B cell (primary cell): ENCODE results near the gene LIFR. TPM values are rescaled to one million over a fixed set of nuclear protein-coding genes. Genes with fewer than 3 reads are reported as not detected.

Experiments
- ATAC-seq: fragments of 200-7000 bp; cut with Tn5 transposase; one replicate; pipeline ENCODE4 v1.10.0; 2021; ENCODE audit warnings: low read depth, mild to moderate bottlenecking, moderate number of reproducible peaks, moderate library complexity
- CTCF ChIA-PET: fragments of 350-600 bp; sonication (Branson Sonifier 250); formaldehyde crosslinking; loops from one replicate; lab custom pipeline; 2021; ENCODE audit warnings: antibody characterized with exemption, inconsistent platforms; lab: Charles Lee
- POLR2A ChIA-PET: fragments of 350-600 bp; sonication (Branson Sonifier 250); formaldehyde crosslinking; loops from one replicate; lab custom pipeline; 2021; ENCODE audit warnings: antibody characterized with exemption; lab: Charles Lee
- DNase-seq: peaks from one replicate; pipeline ENCODE4 v3.0.0; 2013
- H2AFZ ChIP-seq: 2 replicates; pipeline ENCODE4 v1.6.1; 2012; ENCODE audit warnings: mild to moderate bottlenecking, low read depth, low read length; ENCODE audit not compliant: insufficient read depth, poor library complexity, severe bottlenecking
- H3K27ac ChIP-seq, 2 donors: 1 replicate in 1 of 2; 2 replicates in 1 of 2; pipeline ENCODE4 v1.5.1; 2012 to 2013; ENCODE audit warnings: low read length in 2 of 2, mild to moderate bottlenecking in 2 of 2, moderate library complexity in 1 of 2
- H3K27me3 ChIP-seq, 4 experiments: fragments of 200-600 bp in 1 of 4; sonication (generic) in 1 of 4; replicated peaks in 1 of 4; 1 replicate in 2 of 4; 2 replicates in 2 of 4; pipeline versions ENCODE4 v1.6.1 to v1.7.0; 2013 to 2016; ENCODE audit warnings: low read length in 3 of 4, mild to moderate bottlenecking in 2 of 4, mixed read lengths in 1 of 4, moderate library complexity in 1 of 4; ENCODE audit not compliant: insufficient read depth in 4 of 4, control insufficient read depth in 3 of 4; ENCODE audit errors: control extremely low read depth in 1 of 4
- H3K36me3 ChIP-seq, 2 experiments: replicated peaks in 1 of 2; 1 replicate in 1 of 2; 2 replicates in 1 of 2; pipeline versions ENCODE4 v1.6.1 to v1.7.1; 2013; ENCODE audit warnings: low read length in 1 of 2; ENCODE audit not compliant: insufficient read depth in 2 of 2, control insufficient read depth in 1 of 2; ENCODE audit errors: control extremely low read depth in 1 of 2, extremely low read depth in 1 of 2
- H3K4me1 ChIP-seq, 2 donors: fragments of 200-600 bp in 1 of 2; sonication (generic) in 1 of 2; 1 replicate in 1 of 2; 2 replicates in 1 of 2; pipeline versions ENCODE4 v1.5.1 to v1.6.1; 2013 to 2017; ENCODE audit warnings: low read length in 2 of 2; ENCODE audit not compliant: control insufficient read depth in 2 of 2, insufficient read depth in 2 of 2
- H3K4me2 ChIP-seq: replicated peaks from 2 replicates; pipeline ENCODE3; 2012; ENCODE audit warnings: mild to moderate bottlenecking, low read depth, low read length; ENCODE audit not compliant: poor library complexity, severe bottlenecking
- H3K4me3 ChIP-seq, 5 experiments: fragments of 200-600 bp in 1 of 5; sonication (generic) in 1 of 5; 1 replicate in 3 of 5; 2 replicates in 2 of 5; pipeline versions ENCODE4 v1.5.1 to v1.7.0; 2011 to 2016; ENCODE audit warnings: low read length in 4 of 5, mild to moderate bottlenecking in 4 of 5, low read depth in 2 of 5, control low read depth in 1 of 5, moderate library complexity in 1 of 5; ENCODE audit not compliant: insufficient read depth in 1 of 5; ENCODE audit errors: control extremely low read depth in 1 of 5, extremely low read depth in 1 of 5
- H3K79me2 ChIP-seq: fragments of 200-600 bp; sonication (generic); one replicate; pipeline ENCODE4 v1.6.0; 2016; ENCODE audit warnings: low read length; ENCODE audit not compliant: control insufficient read depth, insufficient read depth
- H3K9ac ChIP-seq: fragments of 200-600 bp; sonication (generic); 2 replicates; pipeline ENCODE4 v1.6.1; 2017; ENCODE audit warnings: mild to moderate bottlenecking, low read length, moderate library complexity
- H3K9me3 ChIP-seq, 3 donors: one replicate each; pipeline versions ENCODE4 v1.6.1 to v1.7.1; 2013; ENCODE audit warnings: low read length in 2 of 3; ENCODE audit not compliant: control insufficient read depth in 2 of 3, insufficient read depth in 1 of 3; ENCODE audit errors: control extremely low read depth in 1 of 3
- H4K20me1 ChIP-seq: 2 replicates; pipeline ENCODE4 v1.6.0; 2012; ENCODE audit warnings: mild to moderate bottlenecking, low read length; ENCODE audit not compliant: insufficient read depth, control insufficient read depth, poor library complexity, severe bottlenecking
- H3K27ac Mint-ChIP-seq: one replicate; pipeline ENCODE4 v1.8.0; 2021; ENCODE audit warnings: mixed read lengths
- H3K27me3 Mint-ChIP-seq: one replicate; pipeline ENCODE4 v1.8.0; 2021; ENCODE audit warnings: mixed read lengths
- H3K4me1 Mint-ChIP-seq: one replicate; pipeline ENCODE4 v1.8.0; 2021; ENCODE audit warnings: mixed read lengths
- H3K4me3 Mint-ChIP-seq: one replicate; pipeline ENCODE4 v1.8.0; 2021; ENCODE audit warnings: mixed read lengths
- H3K9me3 Mint-ChIP-seq: one replicate; pipeline ENCODE4 v1.8.0; 2022; ENCODE audit warnings: mixed read lengths; ENCODE audit not compliant: insufficient read depth
- CTCF ChIP-seq: fragments of 200-600 bp; IDR thresholded peaks from one replicate; pipeline ENCODE4 v1.8.0; 2022; ENCODE audit warnings: antibody characterized with exemption, mild to moderate bottlenecking
- EZH2 ChIP-seq: IDR thresholded peaks from 2 replicates; pipeline ENCODE4 v1.6.1; 2012; ENCODE audit warnings: borderline replicate concordance, low read depth, mild to moderate bottlenecking, moderate library complexity, low read length; ENCODE audit not compliant: insufficient read depth, poor library complexity, severe bottlenecking
- WGBS: methylation state at CpG from one replicate; pipeline ENCODE4 v1.1.5; 2013; ENCODE audit warnings: missing lambda C conversion rate; ENCODE audit not compliant: insufficient coverage; 5-methylcytosine and 5-hydroxymethylcytosine counted together
- intact Hi-C: fragments of 100-400 bp; cut with micrococcal nuclease; formaldehyde crosslinking; loops from one replicate; pipeline ENCODE4 v1.10.0; 2022
- polyA plus RNA-seq: library from polyadenylated mRNA; depleted of rRNA; stranded (reverse); fragments of >200 nt; gene quantifications from 2 replicates; pipeline ENCODE4 v1.2.3, GENCODE V29; 2012
- total RNA-seq, 2 donors: library from RNA; stranded (reverse); fragments of 120-200 nt in 1 of 2; gene quantifications; 1 replicate in 1 of 2; 2 replicates in 1 of 2; pipeline versions ENCODE4 v1.2.3 to v1.2.4, GENCODE V29; 2013 to 2022

LIFR gene
- total and polyA plus RNA-seq, 2 donors (not counting 1 experiment from before 2014, with no cell fraction given), result not detected

- no peak overlapping the region for H3K4me3 Mint-ChIP-seq
- ATAC-seq, result no peak
- TF ChIP-seq CTCF (no peak), EZH2 (no peak)
- CTCF ChIA-PET, result interaction anchor here (2.5 kb wide), 1 partner anchor 25 kb away, joined by 8 read pairs; no protein-coding TSS in a partner anchor
- WGBS, result 93% methylated on average over 15 of the region's 24 CpGs
- H3K79me2 ChIP-seq, result no peaks in the 10 kb centered on the region
- H3K4me1 Mint-ChIP-seq, result no peaks in the 10 kb centered on the region
- no peak overlapping the region for H2AFZ ChIP-seq
- H3K27ac Mint-ChIP-seq, result no peak overlapping the region
- no peak overlapping the region for H3K9ac ChIP-seq
- no peak overlapping the region for H3K4me3 ChIP-seq
- H3K27ac ChIP-seq, result no peak overlapping the region
- intact Hi-C loops, result no loop called here
- no peaks in the 10 kb centered on the region for H3K9me3 Mint-ChIP-seq
- no peak for DNase-seq
- no peaks in the 10 kb centered on the region for H3K4me1 ChIP-seq
- H3K27me3 Mint-ChIP-seq, result peaks cover 46% of the 10 kb centered on the region
- no peaks in the 10 kb centered on the region for H4K20me1 ChIP-seq
- no peaks in the 10 kb centered on the region for H3K36me3 ChIP-seq
- POLR2A ChIA-PET, result no interaction called here
- peaks cover 0 to 67% (median 20%) of the 10 kb centered on the region in 4 experiments for H3K27me3 ChIP-seq
- H3K4me2 ChIP-seq, result no peak overlapping the region
- peaks cover 0 to 42% (median 0%) of the 10 kb centered on the region in 3 donors for H3K9me3 ChIP-seq
Measured at GRCh38 chr5:38466424-38467189, 89.8 kb downstream of the LIFR start.
